ENCODE data around the gene UGT1A8.

The UGT1A8 gene

DNA sequence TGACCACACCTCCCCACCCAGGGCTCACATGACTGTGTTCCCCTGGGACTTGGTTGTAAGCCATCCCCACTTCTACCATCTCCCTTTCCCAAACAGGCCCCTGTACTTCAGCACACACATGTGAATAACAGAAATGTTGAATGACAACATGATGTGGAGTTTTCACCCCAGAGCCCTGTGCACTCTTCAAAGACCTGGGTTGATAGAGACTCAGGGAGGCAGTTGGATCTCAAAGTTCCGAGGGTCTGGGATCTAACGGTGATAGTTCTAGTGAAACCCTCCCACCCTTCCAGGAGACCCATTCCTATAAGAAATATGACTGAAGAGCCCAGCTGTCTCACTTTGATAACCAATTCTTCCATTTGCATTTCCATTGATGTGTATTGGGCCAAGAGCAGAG lies 160.6 kb downstream of the UGT1A8 start, which contains the start of gene MROH2A:
MROH2A (plus strand) TSS at position 301 of the 400 bp plus-strand sequence. CDS start 1,029 bp downstream, outside the sequence.
- TF ChIP-seq CTCF (conservative IDR thresholded peaks at IDR 0.05; ENCODE audit: low read length) (no peak), EZH2phosphoT487 (IDR thresholded peaks at IDR 0.05; ENCODE audit: borderline replicate concordance) (no peak)
- H3F3A ChIP-seq (ENCODE audit: low read depth): no peaks in the 10 kb centered on the region
- no peaks in the 10 kb centered on the region for H3K36me3 ChIP-seq (ENCODE audit: insufficient read depth, low read length)
- H3K27me3 ChIP-seq (ENCODE audit: insufficient read depth, low read length, poor library complexity, severe bottlenecking): no peaks in the 10 kb centered on the region
- H3K4me3 ChIP-seq (ENCODE audit: low read length, poor library complexity, severe bottlenecking): no peak within 1 kb of the TSS
- no peak within 1 kb of the TSS for H3K9ac ChIP-seq (ENCODE audit: low read depth, low read length, poor library complexity, severe bottlenecking)
- H3K9me2 ChIP-seq (replicated peaks; ENCODE audit: low read depth, low read length): no peaks in the 10 kb centered on the region
- H2AFZ ChIP-seq (ENCODE audit: low read length): no peak within 1 kb of the TSS
- H3K4me1 ChIP-seq (ENCODE audit: insufficient read depth, low read length, poor library complexity, severe bottlenecking): no peaks in the 10 kb centered on the region
- H3K79me2 ChIP-seq (ENCODE audit: insufficient read depth, low read length): no peaks in the 10 kb centered on the region
- no peak within 1 kb of the TSS for H3K4me2 ChIP-seq (ENCODE audit: low read depth, low read length, poor library complexity, severe bottlenecking)
- no peaks in the 10 kb centered on the region for H4K20me1 ChIP-seq (ENCODE audit: insufficient read depth, low read length, poor library complexity, severe bottlenecking)
- H3K9me3 ChIP-seq (ENCODE audit: insufficient read depth, low read depth, low read length): no peaks in the 10 kb centered on the region

DNA sequence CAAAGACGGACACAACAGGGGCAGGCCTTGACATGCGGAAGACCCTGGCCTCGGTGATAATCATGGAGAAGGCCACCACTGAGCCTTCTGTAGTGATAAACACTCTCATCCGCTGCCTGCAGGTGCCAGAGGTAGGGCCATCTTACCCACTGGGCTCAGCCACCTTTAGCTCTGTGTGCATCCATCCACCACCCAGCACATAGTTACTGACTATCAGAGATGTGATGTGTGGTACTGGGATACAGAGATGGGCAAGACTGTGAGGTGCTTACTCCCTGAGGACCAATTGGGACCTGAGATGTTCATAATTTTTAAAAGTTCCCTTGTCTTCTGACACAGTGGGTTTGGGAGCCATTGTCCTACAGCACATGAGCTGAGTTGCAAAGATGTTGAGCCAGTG lies 162.3 kb downstream of the UGT1A8 start:
- H3K9me3 ChIP-seq (ENCODE audit: insufficient read depth, low read depth, low read length): no peaks in the 10 kb centered on the region
- no peaks in the 10 kb centered on the region for H3K36me3 ChIP-seq (ENCODE audit: insufficient read depth, low read length)
- H2AFZ ChIP-seq (ENCODE audit: low read length): no peak overlapping the region
- no peaks in the 10 kb centered on the region for H3K27me3 ChIP-seq (ENCODE audit: insufficient read depth, low read length, poor library complexity, severe bottlenecking)
- H4K20me1 ChIP-seq (ENCODE audit: insufficient read depth, low read length, poor library complexity, severe bottlenecking): no peaks in the 10 kb centered on the region
- no peaks in the 10 kb centered on the region for H3K4me1 ChIP-seq (ENCODE audit: insufficient read depth, low read length, poor library complexity, severe bottlenecking)
- no peaks in the 10 kb centered on the region for H3K79me2 ChIP-seq (ENCODE audit: insufficient read depth, low read length)
- H3K4me3 ChIP-seq (ENCODE audit: low read length, poor library complexity, severe bottlenecking): no peak overlapping the region
- H3K4me2 ChIP-seq (ENCODE audit: low read depth, low read length, poor library complexity, severe bottlenecking): no peak overlapping the region
- no peak overlapping the region for H3K9ac ChIP-seq (ENCODE audit: low read depth, low read length, poor library complexity, severe bottlenecking)
- no peaks in the 10 kb centered on the region for H3F3A ChIP-seq (ENCODE audit: low read depth)
- no peaks in the 10 kb centered on the region for H3K9me2 ChIP-seq (replicated peaks; ENCODE audit: low read depth, low read length)
- TF ChIP-seq CTCF (conservative IDR thresholded peaks at IDR 0.05; ENCODE audit: low read length): no peak
- TF ChIP-seq EZH2phosphoT487 (IDR thresholded peaks at IDR 0.05; ENCODE audit: borderline replicate concordance): no peak

- Histone ChIP-seq H3K4me3 (ENCODE audit: low read length, poor library complexity, severe bottlenecking) (no peak overlapping the region), H2AFZ (ENCODE audit: low read length) (no peak overlapping the region), H3K27me3 (ENCODE audit: insufficient read depth, low read length, poor library complexity, severe bottlenecking) (no peaks in the 10 kb centered on the region), H3F3A (ENCODE audit: low read depth) (no peaks in the 10 kb centered on the region), H3K79me2 (ENCODE audit: insufficient read depth, low read length) (no peaks in the 10 kb centered on the region), H3K36me3 (ENCODE audit: insufficient read depth, low read length) (no peaks in the 10 kb centered on the region), H3K9me2 (replicated peaks; ENCODE audit: low read depth, low read length) (no peaks in the 10 kb centered on the region), H3K4me2 (ENCODE audit: low read depth, low read length, poor library complexity, severe bottlenecking) (no peak overlapping the region), H3K9ac (ENCODE audit: low read depth, low read length, poor library complexity, severe bottlenecking) (no peak overlapping the region), H3K4me1 (ENCODE audit: insufficient read depth, low read length, poor library complexity, severe bottlenecking) (no peaks in the 10 kb centered on the region), H4K20me1 (ENCODE audit: insufficient read depth, low read length, poor library complexity, severe bottlenecking) (no peaks in the 10 kb centered on the region), H3K9me3 (ENCODE audit: insufficient read depth, low read depth, low read length) (no peaks in the 10 kb centered on the region)
- TF ChIP-seq CTCF (conservative IDR thresholded peaks at IDR 0.05; ENCODE audit: low read length) (no peak), EZH2phosphoT487 (IDR thresholded peaks at IDR 0.05; ENCODE audit: borderline replicate concordance) (no peak)
Observed at GRCh38 chr2:233780771-233781170, 163.3 kb downstream of the UGT1A8 start.
